ENCODE measurements around the gene SORL1.
"Not testable (repeated sequence)": the region's sequence is repeated elsewhere in the genome, so short reads cannot be mapped to it uniquely, and the experiment has no call there.

SORL1 gene

GRCh38 chr11:121506237-121506636 lies 54.1 kb downstream of the SORL1 start:
- not testable (repeated sequence) for DNase-seq

DNA sequence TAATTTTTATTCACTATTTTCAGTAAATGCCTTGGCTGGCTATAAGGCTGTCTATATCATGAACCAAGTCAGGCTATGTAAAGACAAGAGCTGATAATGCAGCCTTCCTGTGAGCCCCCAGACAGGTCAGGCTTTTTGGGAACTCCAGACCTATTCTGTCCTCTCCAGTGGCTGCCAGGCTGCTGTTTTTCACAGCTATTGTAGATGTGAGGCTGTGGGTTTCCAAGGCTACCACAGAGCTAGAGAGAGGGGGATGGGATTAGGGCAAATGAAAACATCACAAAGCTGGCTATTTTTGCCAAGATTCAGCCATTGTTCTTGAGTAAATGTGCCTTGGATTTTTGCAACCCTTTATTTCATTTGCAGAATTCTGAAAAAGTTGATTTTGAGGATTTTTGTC lies 56.3 kb downstream of the SORL1 start:
- peak in 1 of 2 donors; percentile 58 for DNase-seq

DNA sequence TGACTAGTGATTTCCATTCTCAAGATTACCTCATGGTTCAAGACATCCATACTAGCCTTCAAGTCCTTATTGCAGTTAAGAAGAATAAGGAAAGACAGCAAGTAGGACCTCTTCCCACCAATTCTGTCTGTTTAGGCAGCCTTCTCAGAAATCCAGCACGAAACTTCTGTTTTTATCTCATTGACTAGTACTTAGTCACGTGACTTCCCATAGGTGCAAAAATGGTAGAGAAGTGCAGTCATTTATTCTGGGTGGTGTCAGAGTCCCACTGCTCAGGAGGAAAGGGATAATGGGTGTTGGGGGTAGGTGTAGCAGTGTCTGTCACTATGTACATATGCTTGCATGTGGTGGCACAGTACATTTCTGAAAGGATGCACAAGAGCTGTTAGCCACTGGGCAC lies 58.3 kb downstream of the SORL1 start:
- no peak for DNase-seq

DNA sequence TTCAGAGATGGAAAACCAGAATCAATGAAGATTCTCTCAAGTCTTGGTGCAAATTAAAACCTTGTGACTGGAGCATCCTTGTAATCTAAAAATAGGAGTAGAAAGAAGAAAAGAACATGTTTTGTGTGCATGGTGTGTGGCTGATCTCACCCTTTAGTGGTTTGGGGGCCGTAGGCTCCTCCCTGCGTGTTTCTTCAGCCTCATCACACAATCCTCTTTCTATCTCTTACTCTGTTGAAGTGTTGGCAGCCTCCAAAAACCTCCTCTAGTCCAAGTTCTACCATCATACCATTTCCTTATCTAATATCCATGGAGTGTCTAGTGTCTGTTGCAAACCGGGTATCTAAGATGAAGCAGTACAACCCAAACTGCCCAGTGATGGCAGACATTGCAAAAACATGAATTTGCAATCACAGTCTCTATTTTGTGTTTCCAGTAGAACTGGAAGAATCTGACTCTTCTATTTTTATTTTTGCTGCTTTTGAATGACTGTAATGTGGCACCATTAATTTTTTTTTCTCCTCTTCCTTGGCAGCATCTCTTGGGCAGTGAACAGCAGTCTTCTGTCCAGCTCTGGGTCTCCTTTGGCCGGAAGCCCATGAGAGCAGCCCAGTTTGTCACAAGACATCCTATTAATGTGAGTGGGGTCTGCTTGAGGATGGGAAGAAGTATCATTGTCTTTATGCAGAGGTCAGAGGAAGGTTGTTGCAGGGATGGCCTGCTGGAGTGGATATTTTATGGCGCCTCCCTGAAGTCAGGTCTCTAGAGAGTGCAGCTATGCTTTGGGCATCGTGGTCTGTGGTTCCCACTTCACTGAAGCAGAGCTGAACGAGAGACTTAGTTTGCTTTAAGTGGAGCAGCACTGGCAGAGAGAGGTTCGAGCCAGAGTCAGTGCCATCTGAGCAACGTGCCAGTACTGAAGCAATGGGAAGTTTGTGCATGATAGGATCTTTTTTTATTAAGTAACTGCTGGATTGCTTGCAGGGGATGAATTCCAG lies 60.7 kb downstream of the SORL1 start:
- peak in 1 of 2 donors; percentile 32 for DNase-seq

GRCh38 chr11:121513807-121514206 lies 61.7 kb downstream of the SORL1 start:
- no peak for DNase-seq

DNA sequence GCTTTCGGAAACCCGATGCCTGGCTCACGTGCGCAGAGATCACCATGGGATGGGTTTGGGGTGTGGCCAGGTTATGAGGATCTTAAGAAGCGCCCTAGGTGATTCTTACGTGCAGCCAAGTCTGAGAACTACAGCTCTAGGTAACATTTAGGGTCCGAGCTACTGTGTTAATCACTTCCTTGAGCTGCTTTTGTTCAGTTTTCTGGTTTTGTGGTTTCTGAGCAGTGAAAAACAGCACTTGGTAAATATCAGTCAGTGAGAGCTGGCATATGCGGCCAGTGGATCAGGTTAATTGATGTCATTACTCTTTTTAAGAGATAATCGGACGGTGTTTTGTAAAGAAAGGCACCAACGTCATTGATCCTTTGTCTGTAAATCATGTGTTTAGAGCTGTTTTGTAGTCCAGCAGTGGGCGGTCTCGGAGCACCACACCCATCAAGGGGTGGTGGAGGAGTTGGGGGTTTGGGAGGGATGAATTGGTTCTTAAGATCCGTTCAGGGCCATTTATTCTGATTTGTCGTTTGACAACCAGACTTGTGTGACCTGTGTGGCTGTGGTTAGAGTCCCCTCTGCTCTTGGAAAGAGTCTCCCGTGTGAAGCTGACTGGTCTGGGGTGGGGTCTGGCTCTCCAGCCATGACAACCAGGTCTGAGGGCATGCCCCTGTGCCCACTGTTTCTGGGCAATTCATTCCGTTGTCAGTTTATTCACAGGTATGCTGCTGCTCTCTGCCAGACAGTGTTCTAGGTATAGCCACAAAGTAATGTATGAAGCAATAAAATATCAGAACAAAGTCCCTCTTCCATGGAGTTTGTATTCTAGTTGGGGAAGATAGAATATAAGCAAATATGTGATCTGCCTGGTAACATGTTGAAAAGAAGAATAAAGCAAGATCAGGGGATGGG lies 62.6 kb downstream of the SORL1 start:
- DNase-seq, result no peak

- no peak for DNase-seq
Measured at GRCh38 chr11:121515335-121515671, 63.2 kb downstream of the SORL1 start.

DNA sequence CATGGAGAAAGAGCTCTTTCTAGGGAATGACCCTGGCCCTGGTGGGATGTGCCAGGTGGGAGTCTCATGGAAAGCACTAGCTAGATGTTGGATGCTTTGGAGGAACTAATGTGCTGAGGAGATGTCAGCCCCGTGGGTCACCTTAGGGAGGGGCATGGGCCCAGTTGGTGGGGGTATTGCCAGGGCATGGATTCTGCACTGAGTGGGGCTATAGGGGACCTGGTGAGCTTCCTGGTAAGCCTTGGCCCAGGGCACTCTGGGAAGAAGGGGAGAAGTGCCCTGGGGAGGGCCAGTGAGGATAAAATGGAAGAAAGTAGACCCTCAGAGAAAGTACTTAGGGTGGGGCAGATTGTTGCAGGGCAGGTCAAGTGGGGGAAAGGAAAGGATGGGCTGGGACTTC lies 65.9 kb downstream of the SORL1 start:
- DNase-seq, result no peak

GRCh38 chr11:121520243-121521144 lies 68.4 kb downstream of the SORL1 start:
- DNase-seq, result no peak

DNA sequence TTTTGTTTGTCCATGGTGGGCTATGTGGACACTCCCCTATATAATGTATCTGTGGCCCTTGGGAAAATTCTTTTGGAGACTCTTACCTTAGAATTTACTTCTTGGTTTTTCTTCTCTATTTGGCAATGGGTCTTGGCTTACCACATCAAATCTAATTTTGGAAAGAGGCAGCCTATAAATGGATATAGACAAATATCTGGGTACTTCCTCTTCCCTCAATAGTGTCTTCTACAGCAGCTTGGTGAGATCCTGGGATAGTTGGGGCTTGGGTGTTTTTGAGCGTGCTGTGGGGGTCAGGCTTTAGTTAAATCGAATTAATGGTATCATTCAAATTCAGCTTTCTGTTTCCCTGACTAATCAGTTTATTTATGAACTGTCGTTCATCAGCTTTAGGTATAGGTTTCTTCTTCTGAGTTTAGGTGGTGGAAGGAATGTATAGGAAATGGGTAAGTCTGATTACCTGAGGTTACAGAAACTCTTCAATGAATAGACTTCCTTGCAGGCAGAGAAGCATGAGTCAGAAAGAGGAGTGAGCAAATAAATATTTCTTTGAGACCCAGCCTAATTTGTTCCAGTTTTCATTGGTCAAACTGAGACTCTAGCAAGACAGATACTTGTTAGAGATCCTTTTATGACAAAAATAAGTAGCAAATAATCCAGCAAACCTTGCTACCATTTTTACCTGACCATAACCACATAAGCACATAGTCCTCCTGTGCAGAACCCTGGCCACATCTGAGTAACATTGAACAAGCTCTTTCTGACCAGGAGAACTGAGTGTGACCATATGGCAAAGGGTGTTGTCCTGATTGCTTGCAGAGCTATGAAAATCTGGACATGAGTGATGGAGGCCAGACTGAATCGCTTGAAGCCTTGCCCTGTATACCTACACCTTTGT lies 69.3 kb downstream of the SORL1 start:
- DNase-seq, result no peak

DNA sequence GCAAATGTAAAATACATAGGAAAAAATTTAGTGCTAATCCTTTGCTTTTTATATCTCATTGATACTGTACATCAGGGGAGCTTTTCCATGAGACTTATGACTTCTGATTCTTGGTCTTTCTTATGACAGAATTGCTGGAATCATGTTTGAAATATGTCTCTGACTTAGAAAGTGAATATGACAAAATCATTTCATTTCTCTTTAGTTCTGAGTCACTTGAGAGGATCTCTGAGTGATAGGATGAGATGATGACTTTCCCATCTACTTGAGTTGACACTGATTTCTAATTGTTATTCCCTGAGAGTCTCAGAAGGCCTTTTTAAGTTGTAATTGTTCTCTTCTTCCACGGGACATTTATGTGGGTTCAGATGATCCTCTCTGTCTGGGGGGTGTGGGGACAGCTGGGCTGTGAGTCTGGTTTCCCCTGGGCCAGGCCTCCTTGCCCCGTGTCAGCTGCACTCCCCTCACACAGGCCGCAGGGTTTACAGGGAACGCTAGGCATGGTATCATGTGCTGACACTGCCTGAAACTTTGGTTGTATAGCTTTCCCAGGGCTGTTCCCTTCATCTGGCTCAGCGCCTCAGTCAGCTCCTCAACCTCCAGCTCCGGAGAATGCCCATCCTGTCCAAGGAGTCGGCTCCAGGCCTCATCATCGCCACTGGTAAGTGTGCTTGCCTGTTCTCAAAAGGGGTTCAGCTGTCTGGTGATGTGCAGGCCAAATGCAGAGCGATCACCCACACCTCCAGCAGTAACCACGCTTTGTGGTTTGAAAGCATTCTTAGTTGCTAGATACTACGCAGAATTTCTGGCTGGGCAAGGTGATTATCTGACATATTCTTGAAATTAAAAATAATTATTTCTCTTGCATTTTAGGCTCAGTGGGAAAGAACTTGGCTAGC lies 70.2 kb downstream of the SORL1 start:
- DNase-seq, result no peak

DNA sequence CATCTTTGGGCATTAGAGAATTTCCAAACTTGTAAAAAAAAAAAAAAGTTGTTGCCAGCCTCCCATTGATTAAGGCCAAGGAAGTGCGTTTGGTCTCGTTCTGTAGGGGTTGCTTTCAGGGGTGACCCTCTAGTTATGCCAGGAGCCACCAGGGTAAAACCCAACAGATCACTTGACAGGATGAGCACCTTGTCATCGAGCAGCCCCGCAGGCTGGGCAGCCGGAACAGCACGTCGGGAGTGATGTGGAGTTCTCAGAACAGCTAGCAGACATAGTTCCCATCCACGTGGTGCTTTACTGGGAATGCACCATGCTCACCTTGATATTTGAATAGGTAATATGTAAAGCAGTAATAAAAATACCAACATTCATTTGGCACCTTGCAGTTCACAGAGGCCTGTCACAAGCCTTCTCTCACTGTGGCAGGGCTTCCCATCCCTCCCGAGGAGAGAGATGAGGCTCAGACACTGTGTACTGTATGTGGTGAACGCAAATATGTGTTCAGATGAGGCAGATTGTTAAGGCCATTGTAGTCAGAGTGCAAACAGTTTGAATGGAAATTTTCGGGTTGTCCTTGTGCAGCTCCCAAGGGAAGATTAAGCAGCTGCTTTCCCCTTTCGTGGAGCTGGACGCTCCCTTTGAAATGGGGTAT lies 71.6 kb downstream of the SORL1 start:
- DNase-seq, result no peak

- peak; percentile 39 for DNase-seq
Measured at GRCh38 chr11:121524233-121524631, 72.1 kb downstream of the SORL1 start.

DNA sequence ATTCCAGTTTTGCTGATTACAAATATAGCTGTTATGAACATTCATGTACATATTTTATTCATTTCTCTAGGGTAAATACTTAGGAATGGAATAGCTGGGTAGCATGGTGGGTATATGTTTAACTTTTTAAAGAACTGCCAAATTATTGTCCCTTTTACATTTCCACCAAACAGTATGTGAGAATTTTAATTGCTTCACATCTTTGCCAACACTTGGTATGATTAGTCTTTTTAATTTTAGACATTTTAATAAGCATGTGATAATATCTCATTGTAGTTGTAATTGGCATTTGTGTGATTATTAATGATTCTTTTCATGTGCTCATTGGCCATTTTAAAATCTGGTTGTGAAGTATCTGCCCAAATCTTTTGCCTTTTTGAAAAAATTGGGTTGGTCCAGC lies 73.3 kb downstream of the SORL1 start:
- no peak for DNase-seq

DNA sequence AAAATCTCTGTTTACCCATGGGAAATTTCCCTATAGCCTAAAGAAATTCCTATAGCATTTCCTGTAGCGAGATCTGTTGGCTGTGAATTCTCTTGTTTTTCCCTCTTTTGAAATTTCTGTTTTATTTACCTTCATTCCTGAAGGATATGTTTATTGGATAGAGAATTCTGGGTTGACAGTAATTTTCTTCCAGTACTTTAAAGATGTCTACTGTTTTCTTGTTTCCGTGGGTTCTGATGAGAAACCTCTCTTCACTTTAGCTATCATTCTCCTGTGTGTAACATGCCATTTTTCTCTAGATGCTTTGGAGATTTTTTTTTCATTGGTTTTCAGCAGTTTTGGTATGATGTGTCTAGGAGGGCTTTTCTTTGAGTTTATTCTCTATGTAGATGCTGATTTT lies 78.1 kb downstream of the SORL1 start:
- no peak for DNase-seq

GRCh38 chr11:121533601-121534000 lies 81.5 kb downstream of the SORL1 start:
- no peak for DNase-seq

DNA sequence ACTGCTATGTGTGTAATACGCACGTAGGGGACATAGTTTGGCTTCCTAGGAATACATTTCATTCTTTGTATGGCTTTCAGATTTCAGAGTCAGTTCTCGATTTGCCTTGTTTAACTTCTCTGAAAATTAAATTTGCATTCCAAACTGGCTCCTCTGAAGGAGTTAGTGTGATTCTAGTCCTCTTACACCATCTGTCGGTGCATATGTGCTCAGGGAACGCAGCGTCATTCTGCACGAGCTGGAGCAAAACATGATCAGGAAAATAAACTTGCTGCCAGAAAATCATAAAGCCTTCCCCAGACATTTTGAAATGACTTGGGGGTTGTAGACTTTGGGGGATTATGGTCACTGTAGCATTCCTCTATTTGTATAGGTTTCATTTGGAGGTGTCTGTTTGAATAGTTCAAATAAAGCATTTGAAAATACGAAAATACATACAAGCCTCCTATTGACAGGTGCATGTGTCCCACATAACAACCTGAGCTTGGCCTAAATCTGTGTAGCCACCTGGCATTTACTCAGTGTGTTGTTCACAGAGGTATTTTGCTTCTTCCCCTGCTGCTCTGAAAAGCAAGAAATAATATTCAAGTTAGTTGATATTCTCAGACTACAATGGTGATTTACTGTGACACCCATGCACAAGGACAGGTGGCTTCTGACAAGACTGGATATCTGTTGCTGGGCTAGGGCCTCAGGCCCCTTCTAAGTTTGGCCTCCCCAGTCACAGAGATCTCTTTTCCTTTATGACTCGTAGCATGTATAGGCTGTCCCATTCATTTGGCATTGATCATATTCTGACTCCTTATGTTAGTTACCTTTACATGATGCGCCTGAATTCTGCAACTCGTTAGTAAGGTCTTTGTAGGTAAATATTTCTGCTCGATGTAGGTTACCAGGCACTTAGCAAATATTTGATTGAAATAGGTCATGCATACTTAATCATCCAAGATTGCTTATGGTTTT lies 82.3 kb downstream of the SORL1 start:
- DNase-seq, result peak; percentile 26 to 83

GRCh38 chr11:121535129-121535796 lies 83.1 kb downstream of the SORL1 start:
- no peak for DNase-seq
